Skin of body (tissue), 2 donors: Measurements from ENCODE around the gene MAFF. TPM values are rescaled to one million over a fixed set of nuclear protein-coding genes. Genes with fewer than 3 reads are reported as not detected.
"Not testable (repeated sequence)": the region's sequence is repeated elsewhere in the genome, so short reads cannot be mapped to it uniquely, and the experiment has no call there.

Source experiments
- DNase-seq: peaks from one replicate; lab custom pipeline; 2025; lab: John Stamatoyannopoulos, UW
- total RNA-seq: library from RNA; depleted of rRNA; stranded (reverse); fragments of >200 nt; gene quantifications from one replicate; pipeline ENCODE4 v1.2.3, GENCODE V29; 2014

Gene MAFF
- 22.1 TPM for total RNA-seq

- DNase-seq, result peak; percentile 84
Observed at GRCh38 chr22:38201711-38202436, at the start of gene MAFF. Gene MAFF (plus strand): TSS chr22:38201994. CDS start chr22:38213854, 11,860 bp downstream.

DNA sequence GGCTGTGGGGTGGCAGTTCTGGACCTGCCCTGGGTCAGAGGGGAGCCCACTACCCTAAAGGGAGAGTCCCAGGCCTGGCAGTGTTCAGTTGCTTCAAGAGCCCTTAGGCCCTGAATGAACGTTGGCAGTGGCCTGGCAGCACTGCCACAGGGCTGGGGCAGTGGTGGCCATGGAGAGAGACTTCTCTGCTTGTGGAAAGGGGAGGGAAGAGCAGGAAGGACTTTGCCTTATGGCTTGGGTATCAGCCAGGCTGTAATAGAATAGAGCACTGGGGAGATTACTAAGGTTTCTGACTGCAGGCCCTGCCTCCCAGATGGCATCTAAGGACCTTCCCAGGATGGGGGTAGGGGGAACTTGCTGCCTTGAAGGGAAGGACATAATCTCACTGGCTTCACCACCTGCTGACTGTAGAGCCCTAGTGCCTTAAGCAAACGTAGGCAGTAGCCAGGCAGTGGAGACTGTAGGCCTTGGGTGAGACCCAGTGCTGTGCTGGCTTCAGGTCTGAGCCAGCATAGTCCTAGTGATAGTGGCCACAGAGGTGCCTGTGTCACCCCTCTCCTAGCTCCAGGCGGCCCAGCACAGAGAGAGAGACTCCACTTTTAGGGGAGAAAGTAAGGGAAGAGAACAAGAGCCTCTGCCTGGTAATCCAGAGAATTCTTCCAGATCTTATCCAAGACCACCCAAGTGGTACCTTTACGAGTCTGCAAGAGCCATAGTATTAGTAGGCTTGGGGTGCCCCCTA lies 47.8 kb upstream of the MAFF start:
- no peak for DNase-seq

DNA sequence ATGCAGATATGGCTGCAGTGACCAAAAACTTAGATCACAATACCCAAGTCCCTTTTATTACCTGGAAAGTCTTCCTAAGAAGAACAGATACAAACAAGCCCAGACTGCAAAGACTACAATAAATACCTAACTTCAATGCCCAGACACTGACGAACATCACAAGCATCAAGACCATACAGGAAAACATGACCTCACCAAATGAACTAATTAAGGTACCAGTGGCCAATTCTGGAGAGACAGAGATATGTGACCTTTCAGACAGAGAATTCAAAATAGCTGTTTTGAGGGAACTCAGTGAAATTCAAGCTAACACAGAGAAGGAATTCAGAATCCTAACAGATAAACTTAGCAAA lies 47.3 kb upstream of the MAFF start:
- not testable (repeated sequence) for DNase-seq

DNA sequence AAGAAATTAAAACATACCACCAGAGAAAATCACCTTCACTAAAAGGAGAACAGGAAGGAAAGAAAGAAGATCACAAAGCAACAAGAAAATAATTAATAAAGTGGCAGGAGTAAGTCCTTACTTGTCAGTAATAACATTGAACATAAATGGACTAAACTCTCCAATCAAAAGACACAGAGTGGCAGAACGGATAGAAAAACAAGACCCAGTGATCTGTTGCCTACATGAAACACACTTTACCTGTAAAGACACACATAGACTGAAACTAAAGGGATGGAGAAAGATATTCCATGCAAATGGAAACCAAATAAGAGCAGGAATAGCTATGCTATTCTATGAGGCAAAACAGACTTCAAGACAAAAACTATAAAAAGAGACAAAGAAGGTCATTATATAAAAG lies 46.1 kb upstream of the MAFF start:
- no peak for DNase-seq

DNA sequence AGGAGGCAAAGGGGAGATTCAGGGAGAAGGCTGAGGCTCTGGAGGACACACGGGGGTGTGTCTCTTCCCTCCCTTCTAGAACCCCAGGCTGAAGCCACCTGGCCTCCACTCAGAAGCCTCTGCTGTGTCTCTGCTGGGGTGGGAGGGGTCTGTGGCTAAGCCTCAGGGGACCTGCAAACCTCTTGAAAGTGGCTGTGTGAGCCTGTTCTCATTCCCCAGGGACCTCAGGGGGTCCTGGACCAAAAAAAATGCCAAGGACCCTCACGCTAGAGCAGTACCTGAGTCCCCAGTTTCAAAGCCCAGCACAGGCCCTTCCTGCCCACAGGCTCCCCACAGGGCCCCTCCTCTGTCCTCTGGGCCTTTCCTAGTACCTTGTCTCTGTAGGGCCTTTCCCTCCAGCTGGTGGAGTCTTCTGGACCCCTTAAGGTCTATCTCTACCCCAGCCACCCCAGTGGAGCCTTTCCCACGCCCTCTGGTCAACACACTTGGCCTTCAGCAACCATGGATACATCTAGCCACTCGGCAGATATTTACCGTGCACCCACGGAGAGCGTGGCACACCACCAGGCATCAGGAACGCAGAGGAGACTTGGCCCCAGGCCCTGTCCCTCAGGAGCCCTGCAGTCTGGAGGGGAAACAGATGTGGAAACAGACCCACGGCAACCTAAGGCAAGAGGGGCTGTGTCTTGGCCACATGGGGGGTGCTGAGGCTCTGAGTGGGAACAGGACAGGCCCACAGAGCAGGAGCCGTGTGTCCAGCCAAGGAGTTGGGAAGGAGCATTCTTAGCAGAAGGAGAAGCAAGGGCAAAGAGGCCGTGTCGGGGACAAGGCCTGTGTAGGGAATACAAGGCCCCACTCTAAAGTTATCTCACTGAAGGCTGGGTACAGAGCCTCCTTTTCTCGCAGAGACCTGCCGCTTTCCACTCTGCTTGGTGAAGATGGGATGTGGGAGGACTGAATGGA lies 38.6 kb upstream of the MAFF start:
- no peak for DNase-seq

DNA sequence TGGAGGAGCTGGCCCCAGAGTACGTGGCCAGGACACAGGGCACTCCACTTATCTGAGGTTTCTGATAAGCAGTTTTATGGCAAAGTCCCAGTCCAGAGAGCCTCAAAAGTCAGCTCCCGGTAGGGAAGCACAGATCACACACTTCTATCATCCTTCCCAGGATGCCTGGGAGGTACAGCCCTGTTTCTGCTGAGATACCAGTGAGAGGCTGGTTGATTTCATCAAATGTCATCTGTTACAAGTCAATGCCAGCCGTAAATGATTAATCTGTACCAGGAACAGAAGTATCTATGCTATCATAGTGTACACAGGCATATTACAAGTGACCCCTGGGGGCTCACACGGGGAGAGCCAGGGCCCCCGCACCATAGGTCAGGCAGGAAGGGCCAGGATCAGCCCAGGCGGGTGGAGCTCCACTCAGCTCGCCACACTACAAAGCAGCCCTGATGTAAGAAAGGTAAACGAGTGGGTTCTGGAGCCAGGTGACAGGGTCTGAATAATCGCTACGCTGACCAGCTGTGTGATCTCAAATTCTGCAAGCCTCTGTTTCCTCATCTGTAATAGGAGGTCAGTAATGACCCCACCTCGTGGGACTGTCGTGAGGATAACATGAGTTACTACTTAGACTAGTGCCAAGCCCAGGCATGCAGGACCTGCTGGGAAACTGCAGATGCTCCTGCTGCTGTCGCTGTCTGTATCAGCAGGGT lies 37.8 kb upstream of the MAFF start:
- DNase-seq, result no peak

- DNase-seq, result no peak
Observed at GRCh38 chr22:38164551-38164918, 37.3 kb upstream of the MAFF start.

DNA sequence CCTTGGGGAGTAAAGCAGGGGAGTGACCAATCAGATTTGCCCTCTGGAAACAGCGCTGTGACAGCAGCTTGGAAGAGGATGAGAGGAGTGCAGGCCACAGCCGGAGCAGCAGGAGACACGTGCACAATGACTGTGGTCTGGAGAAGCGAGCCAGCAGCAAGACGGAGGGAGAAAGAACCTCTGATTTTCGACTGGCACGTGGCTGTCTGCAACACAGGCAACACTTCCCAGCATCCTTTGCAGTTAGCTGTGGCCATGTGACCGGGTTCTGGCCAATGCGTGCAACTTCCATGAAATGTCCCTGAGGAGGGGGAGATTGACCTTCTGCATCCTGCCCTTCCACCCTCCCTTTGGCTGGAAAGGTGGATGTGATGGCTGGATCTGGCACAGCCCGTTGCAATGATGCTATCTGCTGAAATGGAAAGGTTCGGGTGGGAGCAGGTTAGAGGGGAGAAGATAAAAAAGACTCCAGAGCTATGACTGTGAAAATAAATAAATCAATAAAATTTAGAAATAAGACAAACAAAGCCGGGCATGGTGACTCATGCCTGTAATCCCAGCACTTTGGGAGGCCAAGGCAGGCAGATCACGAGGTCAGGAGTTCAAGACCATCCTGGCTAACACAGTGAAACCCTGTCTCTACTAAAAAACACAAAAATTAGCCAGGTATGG lies 35.7 kb upstream of the MAFF start:
- no peak for DNase-seq

DNA sequence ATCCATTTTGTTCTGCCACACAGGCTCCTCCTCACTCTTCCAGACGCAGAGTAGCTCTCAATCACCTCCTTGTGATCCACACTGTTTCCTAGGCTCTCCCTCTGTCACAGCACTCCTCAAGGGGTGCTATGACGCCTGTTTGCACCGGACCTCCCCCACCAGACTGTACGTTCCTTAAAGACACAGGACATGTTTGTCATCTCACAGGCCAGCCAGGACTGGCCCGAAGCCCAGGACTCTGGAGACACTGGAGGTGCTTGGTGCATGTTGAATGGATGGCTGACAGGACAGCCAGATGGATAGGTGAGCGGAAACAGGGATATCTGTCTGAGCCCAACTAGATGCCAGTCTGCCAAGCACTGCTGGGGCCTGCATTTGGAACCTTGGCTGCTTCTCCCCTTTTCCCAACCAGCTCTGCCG lies 33.8 kb upstream of the MAFF start:
- DNase-seq, result no peak

DNA sequence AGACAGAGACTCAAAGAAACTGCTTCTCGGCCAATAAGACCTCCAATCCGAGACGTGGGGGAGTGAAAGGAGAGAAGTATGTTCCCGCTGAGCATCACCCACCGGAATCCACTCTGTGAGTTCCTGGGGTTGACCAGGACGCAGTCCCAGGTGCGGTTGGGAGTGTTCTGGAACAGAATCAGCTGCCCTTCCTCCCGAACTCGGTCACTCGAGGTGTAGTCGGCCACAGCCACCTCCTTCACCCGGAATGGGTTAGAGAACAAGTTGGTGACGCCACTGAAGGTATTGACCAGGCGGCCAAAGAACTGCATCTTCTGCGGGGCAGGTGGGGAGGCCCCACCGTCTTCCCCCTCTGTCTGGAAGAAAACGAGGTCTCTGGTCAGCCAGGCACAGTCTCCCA lies 32.7 kb upstream of the MAFF start:
- no peak for DNase-seq

DNA sequence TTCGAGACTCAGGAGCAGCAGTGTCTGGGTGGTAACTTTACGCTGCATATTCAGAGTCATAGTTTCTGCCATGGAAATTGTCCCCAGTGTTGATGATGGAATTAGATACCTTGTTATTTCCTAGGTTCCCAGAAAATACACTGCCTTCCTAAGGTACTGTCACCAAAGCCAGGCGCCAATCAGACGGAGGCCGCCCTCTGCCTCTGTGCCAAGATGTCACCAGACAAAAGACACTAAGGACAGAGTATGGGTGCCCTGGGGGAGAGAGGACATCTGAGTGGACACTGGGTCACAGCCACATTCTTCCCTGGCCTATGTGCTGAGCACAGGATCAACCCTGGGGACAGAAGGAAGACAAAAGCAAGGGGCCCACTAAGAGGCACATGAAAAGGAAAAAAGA lies 31.3 kb upstream of the MAFF start:
- no peak for DNase-seq

DNA sequence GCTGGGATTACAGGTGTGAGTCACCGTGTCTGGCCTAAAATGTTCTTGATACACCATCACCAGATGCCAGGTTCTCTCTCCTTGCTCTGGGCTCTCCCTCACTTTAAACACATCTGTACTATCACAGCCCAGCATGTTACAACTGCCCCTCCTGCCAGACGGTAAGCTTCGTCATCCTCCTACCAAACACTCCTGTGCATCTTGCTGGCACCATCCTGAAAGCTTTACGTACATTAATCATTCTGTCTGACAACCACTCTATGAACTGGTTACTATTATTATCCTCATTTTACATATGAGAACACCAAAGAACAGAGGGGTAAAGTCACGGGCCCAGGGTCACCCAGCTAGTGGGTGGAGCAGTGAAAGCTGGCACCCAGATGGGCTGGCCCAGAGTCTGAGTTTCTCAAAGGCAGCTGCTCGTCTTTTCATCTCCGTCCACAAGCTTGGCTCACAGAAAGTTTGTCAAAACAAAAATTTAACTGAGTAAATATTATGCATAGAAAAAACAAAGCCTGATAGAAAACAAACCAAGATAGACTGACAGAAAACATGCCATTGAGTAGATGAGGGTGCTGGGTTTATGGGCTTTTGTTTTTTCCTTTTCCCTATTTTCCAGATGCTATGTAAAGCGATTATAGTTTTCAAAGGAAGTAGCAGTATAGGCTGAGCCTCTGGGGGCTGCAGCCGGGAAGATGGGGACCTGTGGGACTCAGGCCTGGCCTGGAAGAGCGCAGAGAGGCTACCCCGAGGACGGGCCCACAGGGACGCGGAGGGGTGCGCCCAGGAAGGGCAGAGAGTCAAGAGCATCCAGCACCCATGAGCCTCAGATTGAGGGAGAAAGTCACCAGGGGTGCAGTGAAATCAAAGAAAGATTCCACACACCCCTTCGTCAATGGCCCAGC lies 29.6 kb upstream of the MAFF start:
- DNase-seq, result peak; percentile 23

- no peak for DNase-seq
Observed at GRCh38 chr22:38172832-38173640, 28.8 kb upstream of the MAFF start.

DNA sequence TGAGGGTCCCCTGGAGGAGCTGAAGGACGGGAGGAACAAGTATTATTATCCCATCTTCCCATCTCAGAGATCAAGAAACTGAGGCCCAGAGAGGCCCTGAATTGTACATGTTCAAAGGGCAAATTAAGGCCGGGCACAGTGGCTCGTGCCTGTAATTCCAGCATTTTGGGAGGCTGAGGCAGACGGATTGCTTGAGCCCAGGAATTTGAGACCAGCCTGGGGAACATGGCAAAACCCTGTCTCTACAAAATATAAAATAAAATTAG lies 28.2 kb upstream of the MAFF start:
- no peak for DNase-seq

- DNase-seq, result no peak
Observed at GRCh38 chr22:38174626-38175025, 27.2 kb upstream of the MAFF start.

DNA sequence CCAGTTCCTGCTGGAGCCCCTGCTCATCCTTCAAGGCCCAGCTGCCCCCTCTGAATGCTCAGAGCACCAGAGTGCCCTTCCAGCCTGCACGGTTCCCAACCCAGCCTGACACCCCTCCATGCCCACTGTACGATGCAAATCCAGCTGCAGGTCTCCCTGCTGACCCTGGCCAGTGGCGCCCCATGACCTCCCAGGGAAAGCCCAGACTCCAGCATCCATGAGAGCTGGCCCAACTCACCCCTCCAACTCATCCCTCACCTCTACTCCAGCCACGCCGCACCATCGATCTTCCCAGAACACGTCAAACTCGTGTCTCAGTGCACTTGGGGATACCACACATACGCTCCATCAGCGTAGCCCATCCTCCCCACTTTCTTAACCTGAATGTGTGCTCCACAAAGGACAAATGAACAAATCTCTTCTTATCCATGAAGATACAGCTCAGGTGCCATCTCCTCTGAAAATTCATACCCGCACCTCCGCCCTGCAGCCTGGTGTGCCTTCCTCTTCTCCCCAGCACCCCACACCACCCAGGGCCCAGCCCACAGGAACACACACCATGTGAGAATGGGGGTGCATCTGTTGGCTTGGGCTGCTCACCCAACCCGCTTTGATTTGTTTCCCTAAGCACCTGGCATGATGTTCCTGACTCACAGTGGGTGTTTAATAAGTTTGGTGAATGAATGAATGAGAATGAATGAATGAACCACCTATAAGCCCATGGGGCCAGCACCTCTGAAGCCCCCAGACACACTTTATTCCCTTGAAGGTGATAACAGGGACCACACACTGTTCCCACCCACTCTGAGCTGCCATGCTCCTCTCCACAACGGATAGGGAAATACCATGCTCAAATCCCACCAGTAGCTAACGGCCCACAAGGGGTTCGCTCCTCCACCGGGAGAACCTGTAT lies 26.3 kb upstream of the MAFF start:
- no peak for DNase-seq

DNA sequence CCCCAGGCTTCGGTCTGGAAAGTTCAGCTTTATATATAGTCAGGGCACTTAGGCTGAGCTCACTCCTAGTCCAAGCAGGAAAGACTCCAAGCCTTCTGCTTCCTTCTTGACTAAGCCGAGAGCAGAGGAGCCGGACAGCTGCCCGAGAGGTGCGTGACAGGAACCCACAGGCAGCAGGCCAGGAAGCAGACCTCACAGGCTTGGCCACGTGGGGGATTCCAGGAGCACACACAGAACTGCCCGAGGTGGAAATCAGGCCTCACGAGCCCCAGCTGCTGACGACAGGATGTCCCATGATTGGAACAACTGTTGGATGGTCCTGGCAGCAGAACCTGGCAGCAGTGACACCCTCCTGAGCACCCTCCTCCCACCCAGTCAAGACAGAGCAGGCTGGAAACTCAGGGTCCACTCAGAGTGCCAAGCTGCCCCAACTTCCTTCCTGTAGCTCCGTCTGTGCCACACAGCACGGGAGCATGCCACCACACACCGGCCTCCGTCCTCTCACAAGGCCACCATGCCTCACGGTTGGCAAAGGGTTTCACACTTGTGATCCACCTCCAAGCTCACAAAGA lies 25.5 kb upstream of the MAFF start:
- peak; percentile 68 for DNase-seq

GRCh38 chr22:38177044-38177443 lies 24.8 kb upstream of the MAFF start:
- DNase-seq, result no peak
